GM18909 (cell line): ENCODE results near the gene ATE1.
A peak's percentile ranks its signal among the peaks of the same experiment; 100 is the strongest.
"Not testable (repeated sequence)": the region's sequence is repeated elsewhere in the genome, so short reads cannot be mapped to it uniquely, and the experiment has no call there.

ENCODE experiments used
- ATAC-seq: cut with Tn5 transposase; IDR thresholded peaks from one replicate; pipeline ENCODE4 v1.9.1; 2021; ENCODE audit warnings: mild to moderate bottlenecking; ENCODE audit not compliant: unreplicated experiment, poor library complexity

The ATE1 gene

DNA sequence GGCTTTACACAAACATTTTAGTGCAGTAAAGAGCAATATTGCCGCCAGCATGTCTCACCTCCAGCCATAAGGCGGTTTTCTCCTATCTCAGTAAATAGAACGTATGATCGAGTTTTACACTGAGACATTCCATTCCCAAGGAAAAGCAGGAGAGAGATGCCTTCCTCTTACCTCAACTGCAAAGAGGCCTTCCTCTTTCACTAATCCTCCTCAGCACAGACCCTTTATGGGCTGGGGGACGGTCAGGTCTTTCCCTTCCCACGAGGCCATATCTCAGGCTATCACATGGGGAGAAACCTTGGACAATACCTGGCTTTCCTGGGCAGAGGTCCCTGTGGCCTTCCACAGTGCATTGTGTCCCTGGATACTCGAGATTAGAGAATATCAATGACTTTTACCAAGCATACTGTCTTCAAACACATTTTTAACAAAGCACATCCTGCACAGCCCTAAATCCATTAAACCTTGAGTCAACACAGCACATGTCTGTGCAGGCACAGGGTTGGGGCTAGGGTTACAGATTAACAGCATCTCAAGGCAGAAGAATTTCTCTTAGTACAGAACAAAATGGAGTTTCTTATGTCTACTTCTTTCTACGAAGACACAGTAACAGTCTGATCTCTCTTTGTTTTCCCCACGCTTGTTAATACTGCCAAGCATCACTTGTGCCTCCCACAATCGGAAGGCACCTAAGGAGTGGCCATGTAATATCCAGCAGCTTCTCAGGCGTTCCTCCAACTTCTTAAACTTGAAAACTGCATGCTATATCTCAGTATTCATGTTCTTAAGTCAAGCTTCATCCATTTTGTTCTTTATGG lies 2.6 kb upstream of the ATE1 start:
- ATAC-seq: not testable (repeated sequence)

DNA sequence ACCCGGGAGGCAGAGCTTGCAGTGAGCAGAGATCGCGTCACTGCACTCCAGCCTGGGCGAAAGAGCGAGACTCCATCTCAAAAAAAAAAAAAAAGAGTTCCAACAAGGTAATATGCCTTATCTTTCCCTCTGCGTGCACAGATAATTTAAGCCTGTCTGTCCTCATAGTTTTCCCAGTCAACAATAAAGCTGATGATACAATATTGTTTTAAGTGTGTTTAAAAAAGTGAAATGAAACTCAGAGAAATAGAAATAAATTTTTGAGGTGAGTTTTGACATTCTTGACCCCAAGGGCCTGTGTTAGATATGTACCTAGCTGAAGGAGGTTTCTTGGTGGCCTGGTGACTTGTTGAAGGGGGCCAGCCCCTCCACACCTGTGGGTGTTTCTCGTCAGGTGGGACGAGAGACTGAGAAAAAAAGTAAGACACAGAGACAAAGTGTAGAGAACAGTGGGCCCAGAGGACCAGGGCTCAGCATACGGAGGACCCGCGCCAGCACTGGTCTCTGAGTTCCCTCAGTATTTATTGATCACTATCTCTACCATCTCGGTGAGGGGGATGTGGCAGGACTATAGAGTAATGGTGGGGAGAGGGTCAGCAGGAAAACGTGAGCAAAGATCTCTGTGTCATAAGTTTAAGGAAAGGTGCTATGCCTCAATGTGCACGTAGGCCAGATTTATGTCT lies 1.9 kb upstream of the ATE1 start:
- not testable (repeated sequence) for ATAC-seq

DNA sequence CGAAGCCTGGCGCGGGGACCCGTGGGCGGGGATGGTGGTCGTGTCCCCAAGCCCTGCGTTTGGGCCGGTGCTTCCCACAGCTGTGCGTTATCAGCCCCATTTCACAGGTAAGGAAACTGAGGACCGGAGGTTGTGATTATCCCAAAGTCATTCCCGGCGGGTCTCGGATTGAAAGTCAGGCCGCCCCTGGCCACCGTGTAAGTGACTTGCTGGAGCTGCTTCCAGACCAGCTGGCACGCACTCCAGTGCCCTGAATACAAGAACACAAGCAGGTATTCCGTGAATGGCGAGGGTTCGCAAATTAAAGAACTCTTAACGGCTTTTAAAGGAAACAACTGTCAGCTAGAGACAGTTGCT lies 675 bp upstream of the ATE1 start:
- peak; percentile 10 for ATAC-seq

- peak; percentile 51 for ATAC-seq
These were observed 452 bp downstream of the ATE1 start for GRCh38 chr10:121927318-121927840.

- ATAC-seq: peak; percentile 9
These were observed 1.0 kb downstream of the ATE1 start for GRCh38 chr10:121926671-121927317.

DNA sequence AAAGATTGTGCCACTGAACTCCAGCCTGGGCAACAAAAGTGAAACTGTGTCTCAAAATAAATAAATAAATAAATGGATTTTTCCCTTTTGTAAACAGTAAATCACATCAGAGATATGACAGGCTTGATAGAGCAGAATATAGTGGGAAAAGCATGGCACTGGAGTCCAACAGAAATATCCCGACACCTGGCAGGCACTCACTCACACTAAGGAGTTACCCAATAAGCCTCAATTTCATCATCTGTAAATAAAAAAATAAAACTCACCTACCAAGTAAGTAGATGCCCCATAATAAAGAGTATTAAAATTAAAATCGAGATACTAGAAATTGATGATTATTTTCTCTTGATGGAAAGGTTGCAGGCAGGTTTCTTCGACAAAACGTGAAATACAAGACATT lies 1.7 kb downstream of the ATE1 start:
- no peak for ATAC-seq

GRCh38 chr10:121921238-121921931 lies 6.4 kb downstream of the ATE1 start:
- no peak for ATAC-seq

GRCh38 chr10:121919666-121920065 lies 8.2 kb downstream of the ATE1 start:
- ATAC-seq: no peak

DNA sequence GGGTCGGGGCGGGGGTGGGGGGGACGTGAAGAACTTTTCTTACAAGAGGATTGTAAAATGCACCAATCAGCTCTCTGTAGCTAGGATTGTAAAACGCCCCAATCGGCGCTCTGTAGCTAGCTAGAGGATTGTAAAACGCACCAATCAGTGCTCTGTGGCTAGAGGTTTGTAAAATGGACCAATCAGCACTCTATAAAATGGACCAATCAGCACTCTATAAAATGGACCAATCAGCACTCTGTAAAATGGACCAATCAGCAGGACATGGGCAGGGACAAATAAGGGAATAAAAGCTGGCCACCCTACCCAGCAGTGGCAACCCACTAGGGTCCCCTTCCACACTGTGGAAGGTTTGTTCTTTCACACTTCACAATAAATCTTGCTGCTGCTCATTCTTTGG lies 9.0 kb downstream of the ATE1 start:
- not testable (repeated sequence) for ATAC-seq

DNA sequence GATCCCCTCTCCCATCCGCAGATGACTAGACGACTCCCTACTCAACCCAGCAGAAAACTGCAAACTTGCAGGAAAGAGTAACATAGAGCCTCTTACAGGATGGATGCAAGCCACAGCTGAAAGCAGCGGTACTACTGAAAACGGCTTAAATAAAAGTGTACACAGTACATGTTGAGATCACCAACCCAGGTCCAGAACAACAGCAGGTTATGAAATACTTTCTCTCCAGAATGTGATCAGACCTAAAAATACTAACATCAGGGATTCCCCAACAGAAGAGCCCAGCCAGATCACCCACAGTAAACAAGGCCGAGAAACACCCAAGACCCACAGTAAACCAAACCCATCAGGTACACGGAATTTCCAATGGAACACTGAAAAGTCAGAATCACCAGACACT lies 13.2 kb downstream of the ATE1 start:
- no peak for ATAC-seq

- ATAC-seq: no peak
These were observed 16.5 kb downstream of the ATE1 start for GRCh38 chr10:121911421-121911697.

DNA sequence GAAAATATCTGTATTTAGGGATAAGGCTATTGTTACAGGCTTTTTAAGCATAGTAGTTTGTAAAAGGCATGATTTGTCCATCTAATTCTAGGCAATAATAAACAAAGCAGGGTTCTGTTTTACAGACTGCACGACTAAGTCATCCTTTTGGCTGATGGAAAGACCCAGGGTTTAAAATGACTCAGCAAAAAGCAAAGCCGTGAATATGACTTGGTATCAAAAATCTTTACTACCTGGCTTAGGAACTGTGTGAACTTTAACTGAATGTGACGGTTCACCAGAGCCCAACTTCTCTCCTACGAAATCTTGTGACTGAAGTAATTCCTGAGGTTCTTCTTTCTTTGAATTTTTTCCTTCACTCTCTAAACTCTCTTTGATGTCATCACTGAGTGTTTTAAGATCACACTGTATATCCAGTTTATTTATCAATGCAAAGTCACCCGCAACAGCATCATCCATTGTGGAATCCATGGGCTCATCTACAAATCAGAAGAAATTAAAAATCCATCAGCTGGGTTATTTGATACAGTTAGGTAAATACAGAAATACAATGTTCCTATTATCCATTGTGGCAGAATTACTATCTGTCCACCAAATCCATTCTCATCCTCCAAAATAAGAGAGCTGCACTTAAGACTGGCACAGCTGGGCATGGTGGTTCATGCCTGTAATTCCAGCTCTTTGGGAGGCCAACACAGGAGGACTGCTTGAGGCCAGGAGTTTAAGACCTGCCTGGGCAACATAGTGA lies 17.0 kb downstream of the ATE1 start:
- ATAC-seq: no peak

GRCh38 chr10:121904888-121905287 lies 22.9 kb downstream of the ATE1 start:
- no peak for ATAC-seq

GRCh38 chr10:121900443-121901174 lies 27.2 kb downstream of the ATE1 start:
- no peak for ATAC-seq

DNA sequence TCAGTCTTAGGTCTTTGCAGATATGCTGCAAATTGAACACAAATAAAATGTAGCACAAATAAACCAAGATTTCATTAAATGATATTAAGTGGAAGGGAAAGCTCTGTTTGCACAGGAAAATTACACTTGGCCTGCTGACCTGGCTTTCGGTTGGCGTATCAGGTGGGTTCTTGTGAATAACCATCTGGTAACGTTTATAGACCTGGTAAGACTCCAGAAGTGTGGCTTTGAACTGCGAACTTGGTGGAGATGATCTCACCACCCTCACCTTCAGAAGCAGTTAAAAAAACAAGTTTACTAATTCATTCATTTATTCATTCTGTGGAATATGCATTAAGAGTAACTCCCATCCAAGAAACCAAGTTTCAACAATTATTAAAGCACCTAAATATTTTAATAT lies 28.1 kb downstream of the ATE1 start:
- ATAC-seq: no peak

DNA sequence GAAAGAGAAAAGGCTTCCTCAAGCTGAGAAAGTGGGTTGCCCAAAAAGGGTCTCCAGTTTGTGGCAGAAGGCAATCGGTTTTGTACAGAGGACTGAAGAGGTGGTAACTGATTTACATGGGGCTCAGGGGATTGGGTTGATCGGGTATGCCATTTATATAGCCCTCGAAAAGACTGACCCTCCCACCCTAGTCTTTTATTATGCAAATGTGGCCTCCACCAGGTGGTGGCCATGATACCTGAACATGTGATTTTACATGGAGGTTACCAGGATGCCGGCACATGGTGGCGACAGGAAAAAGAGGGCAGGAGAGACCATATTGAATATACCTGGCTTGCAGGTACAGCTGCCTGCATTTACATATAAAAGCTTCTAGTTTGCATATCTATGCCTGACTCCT lies 36.7 kb downstream of the ATE1 start:
- no peak for ATAC-seq

DNA sequence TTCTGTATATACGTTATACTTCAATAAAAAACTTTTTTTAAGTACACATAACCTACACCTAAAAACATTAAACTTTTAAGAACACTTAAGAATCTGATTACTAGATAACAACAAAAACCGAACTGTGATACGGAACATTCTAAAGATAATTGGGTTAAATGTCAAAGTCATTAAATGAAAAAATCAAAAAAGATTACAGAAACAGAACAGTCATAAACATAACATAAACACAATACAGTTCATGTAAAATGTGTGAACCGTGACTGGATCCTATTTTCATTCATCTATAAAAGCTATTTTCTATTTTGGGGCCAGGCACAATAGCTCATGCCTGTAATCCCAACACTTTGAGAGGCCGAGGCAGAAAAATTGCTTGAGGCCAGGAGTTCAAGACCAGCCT lies 38.6 kb downstream of the ATE1 start:
- ATAC-seq: no peak

GRCh38 chr10:121886997-121887622 lies 40.7 kb downstream of the ATE1 start:
- ATAC-seq: peak; percentile 73

GRCh38 chr10:121886181-121886580 lies 41.6 kb downstream of the ATE1 start:
- ATAC-seq: no peak
